ENCODE data around the gene CHRNB2. TPM values are rescaled to one million over a fixed set of nuclear protein-coding genes. Genes with fewer than 3 reads are reported as not detected.

Gene CHRNB2
- total and polyA plus RNA-seq, 2 of the 4 experiments (the other 2 are of a cell fraction), result under 0.01 to 0.03 TPM

- H3K23ac ChIP-seq (ENCODE audit: low read depth, low read length), result no peak overlapping the region
- H2BK120ac ChIP-seq (ENCODE audit: low read depth, low read length), result no peak overlapping the region
- POLR2A ChIA-PET (ENCODE audit: unreplicated experiment), result no interaction called here
- no peak overlapping the region for H4K91ac ChIP-seq (ENCODE audit: insufficient read depth, low read depth, low read length)
- H3K4me1 ChIP-seq (ENCODE audit: control insufficient read depth, insufficient read depth, low read length), result peaks cover 12% of the 10 kb centered on the region
- no peak overlapping the region for H2AK5ac ChIP-seq (ENCODE audit: low read depth, low read length)
- peaks cover 69% of the 10 kb centered on the region for H3K36me3 ChIP-seq (ENCODE audit: control insufficient read depth, insufficient read depth, low read length)
- WGBS, 2 experiments (ENCODE audit: extremely low coverage in 2 of 2, insufficient read length in 1 of 2), result 100% methylated on average over 4 of the region's 10 CpGs; no CpG with 5 or more reads in 1 of the 2 experiments
- no peak overlapping the region for H3K56ac ChIP-seq (ENCODE audit: extremely low read depth, insufficient read depth, low read length)
- H3K4ac ChIP-seq (ENCODE audit: low read depth, low read length), result no peak overlapping the region
- H2BK15ac ChIP-seq (ENCODE audit: low read depth, low read length), result no peak overlapping the region
- peaks cover 13 to 60% of the 10 kb centered on the region in 2 experiments for H3K79me1 ChIP-seq (ENCODE audit: low read depth in 1 of 2, low read length in 2 of 2)
- no peak overlapping the region for H2BK20ac ChIP-seq (ENCODE audit: low read depth, low read length)
- H2AFZ ChIP-seq (replicated peaks; ENCODE audit: low read length, poor library complexity), result no peak overlapping the region
- H3K27ac ChIP-seq (ENCODE audit: insufficient read depth, low read length), result no peak overlapping the region
- H4K5ac ChIP-seq (ENCODE audit: low read depth, low read length), result no peak overlapping the region
- peaks cover 19% of the 10 kb centered on the region; the same call in 1 of the 2 replicates for H3K9me1 ChIP-seq (ENCODE audit: insufficient read depth, low read length)
- intact Hi-C loops (cut with micrococcal nuclease) (no loop called here), dilution Hi-C loops (cut with HindIII; ENCODE audit: low sequenced_read_pairs, unreplicated experiment) (no loop called here), in situ Hi-C loops (cut with MboI; ENCODE audit: low sequenced_read_pairs) (no loop called here)
- peaks cover 39% of the 10 kb centered on the region for H4K20me1 ChIP-seq (ENCODE audit: insufficient read depth, low read length)
- TF ChIP-seq MAFK (IDR thresholded peaks at IDR 0.05; ENCODE audit: low read depth, low read length) (peak; percentile 50; the same call in 1 of the 2 replicates), FOS (IDR thresholded peaks at IDR 0.05; ENCODE audit: low read depth, low read length) (0 out of 2 replicates have a peak, but pooled peaks have one; percentile 17), ELK1 (IDR thresholded peaks at IDR 0.05; ENCODE audit: borderline replicate concordance, low read depth, low read length) (no peak)
- no peaks in the 10 kb centered on the region for H3K9me3 ChIP-seq (ENCODE audit: control insufficient read depth, insufficient read depth, low read length)
- CTCF ChIA-PET, result no interaction called here
- no peak overlapping the region for H4K8ac ChIP-seq (ENCODE audit: low read depth in 2 of 2, low read length in 2 of 2)
- DNase-seq (peak; percentile 59), ATAC-seq (ENCODE audit: low read depth) (no peak)
- no peak overlapping the region for H3K18ac ChIP-seq (ENCODE audit: low read depth, low read length)
- H3K4me2 ChIP-seq (ENCODE audit: low read depth, low read length), result no peak overlapping the region
- no peak overlapping the region for H3K14ac ChIP-seq (replicated peaks; ENCODE audit: low read depth, low read length)
- no TSS peak for BruUV-seq (replicated peaks)
- H3K27me3 ChIP-seq (ENCODE audit: control insufficient read depth, insufficient read depth, low read length), result no peaks in the 10 kb centered on the region
- no peak overlapping the region for H3K9ac ChIP-seq (ENCODE audit: low read depth, low read length)
- no peak overlapping the region for H2AK9ac ChIP-seq (replicated peaks; ENCODE audit: low read depth, low read length, poor library complexity)
- H3K4me3 ChIP-seq (ENCODE audit: insufficient read depth, low read depth, low read length), result no peak overlapping the region
- no peak overlapping the region for H2BK5ac ChIP-seq (ENCODE audit: low read depth, low read length, poor library complexity, severe bottlenecking)
These were observed 22.2 kb downstream of the CHRNB2 start for GRCh38 chr1:154589780-154590179.
